ENCODE results near the gene DUS2. TPM values are rescaled to one million over a fixed set of nuclear protein-coding genes. Genes with fewer than 3 reads are reported as not detected.

DUS2 gene
- total RNA-seq, 1 experiment from 2014 or later: 27.9 TPM

DNA sequence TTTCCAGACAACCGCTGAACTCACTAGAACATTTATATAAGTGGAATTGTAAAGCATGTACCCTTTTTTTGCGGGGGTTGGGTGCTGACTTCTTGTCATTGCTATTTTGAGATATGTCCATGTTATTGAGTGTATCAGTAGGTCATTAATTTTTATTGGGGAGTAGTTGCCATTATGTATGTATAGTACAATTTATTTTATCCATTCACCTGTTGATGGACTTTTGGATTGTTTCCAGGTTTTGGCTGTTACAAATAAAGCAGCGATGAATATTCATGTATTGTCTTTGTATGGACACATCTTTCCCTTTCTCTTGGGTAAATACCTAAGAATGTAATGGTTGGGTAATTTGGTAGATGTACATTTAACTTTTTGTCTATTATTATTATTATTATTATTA lies 74.8 kb downstream of the DUS2 start:
- ChIA-PET POLR2A (no interaction called here), CTCF (no interaction called here)
- TF ChIP-seq ELF4 (CRISPR knock-in tag; IDR thresholded peaks at IDR 0.05; ENCODE audit: low read depth): no peak
- no peak for TF ChIP-seq OVOL2 (CRISPR knock-in tag; IDR thresholded peaks at IDR 0.05; ENCODE audit: borderline replicate concordance)
- TF ChIP-seq TEAD1 (CRISPR knock-in tag; IDR thresholded peaks at IDR 0.05): no peak
- no peak for TF ChIP-seq SOX15 (CRISPR knock-in tag; IDR thresholded peaks at IDR 0.05)
- TF ChIP-seq NFYB (CRISPR knock-in tag; conservative IDR thresholded peaks at IDR 0.05; ENCODE audit: low read depth): no peak
- TF ChIP-seq TEAD4 (CRISPR knock-in tag; IDR thresholded peaks at IDR 0.05): no peak
- TF ChIP-seq USF2 (CRISPR knock-in tag; IDR thresholded peaks at IDR 0.05): no peak
- TF ChIP-seq USF1 (CRISPR knock-in tag; IDR thresholded peaks at IDR 0.05): no peak
- TF ChIP-seq, protein P1, sequence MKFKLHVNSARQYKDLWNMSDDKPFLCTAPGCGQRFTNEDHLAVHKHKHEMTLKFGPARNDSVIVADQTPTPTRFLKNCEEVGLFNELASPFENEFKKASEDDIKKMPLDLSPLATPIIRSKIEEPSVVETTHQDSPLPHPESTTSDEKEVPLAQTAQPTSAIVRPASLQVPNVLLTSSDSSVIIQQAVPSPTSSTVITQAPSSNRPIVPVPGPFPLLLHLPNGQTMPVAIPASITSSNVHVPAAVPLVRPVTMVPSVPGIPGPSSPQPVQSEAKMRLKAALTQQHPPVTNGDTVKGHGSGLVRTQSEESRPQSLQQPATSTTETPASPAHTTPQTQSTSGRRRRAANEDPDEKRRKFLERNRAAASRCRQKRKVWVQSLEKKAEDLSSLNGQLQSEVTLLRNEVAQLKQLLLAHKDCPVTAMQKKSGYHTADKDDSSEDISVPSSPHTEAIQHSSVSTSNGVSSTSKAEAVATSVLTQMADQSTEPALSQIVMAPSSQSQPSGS (CRISPR knock-in tag; IDR thresholded peaks at IDR 0.05; ENCODE audit: borderline replicate concordance, low read depth): no peak
- H3K4me3 Mint-ChIP-seq: no peak overlapping the region
- H3K27ac Mint-ChIP-seq: no peak overlapping the region
- no peaks in the 10 kb centered on the region for H3K9me3 Mint-ChIP-seq
- ATAC-seq (no peak), DNase-seq (ENCODE audit: low spot score) (no peak)
- H3K36me3 Mint-ChIP-seq: no peaks in the 10 kb centered on the region
- H3K4me1 Mint-ChIP-seq: peaks cover 30% of the 10 kb centered on the region
- H3K27me3 Mint-ChIP-seq (ENCODE audit: low read depth): no peaks in the 10 kb centered on the region

DNA sequence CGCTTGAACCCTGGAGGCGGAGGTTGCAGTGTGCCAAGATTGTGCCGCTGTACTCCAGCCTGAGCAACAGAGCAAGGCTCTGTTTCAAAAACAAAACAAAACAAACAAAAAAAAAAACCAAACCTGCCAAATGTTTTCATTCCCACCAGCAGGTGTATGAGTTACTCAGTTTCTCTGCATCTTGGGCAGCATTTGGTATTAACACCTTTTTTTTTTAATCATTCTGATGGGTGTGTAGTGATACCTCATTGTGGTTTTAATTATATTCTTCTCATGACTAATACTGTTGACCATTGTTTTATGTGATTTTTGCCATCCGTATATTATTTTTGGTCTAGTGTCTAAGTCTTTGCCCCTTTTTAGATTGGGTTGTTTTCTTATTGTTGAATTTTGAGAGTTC lies 77.4 kb downstream of the DUS2 start:
- DNase-seq (ENCODE audit: low spot score) (no peak), ATAC-seq (no peak)
- no peaks in the 10 kb centered on the region for H3K27me3 Mint-ChIP-seq (ENCODE audit: low read depth)
- 0 out of 2 replicates have a peak, but pooled peaks cover 2% of the 10 kb centered on the region for H3K36me3 Mint-ChIP-seq
- no peak overlapping the region for H3K4me3 Mint-ChIP-seq
- POLR2A ChIA-PET: interaction anchor here (0.6 kb wide), 1 partner anchor 47 kb away, joined by 3 read pairs; no protein-coding TSS in a partner anchor
- H3K4me1 Mint-ChIP-seq: peaks cover 13% of the 10 kb centered on the region
- no peak overlapping the region for H3K27ac Mint-ChIP-seq
- H3K9me3 Mint-ChIP-seq: peaks cover 8% of the 10 kb centered on the region
- CTCF ChIA-PET: no interaction called here
- TF ChIP-seq ZNF121 (CRISPR knock-in tag; IDR thresholded peaks at IDR 0.05) (no peak), FOXP1 (CRISPR knock-in tag; IDR thresholded peaks at IDR 0.05; ENCODE audit: borderline replicate concordance) (no peak), EMX1 (CRISPR knock-in tag; IDR thresholded peaks at IDR 0.05) (no peak), SP1 (CRISPR knock-in tag; conservative IDR thresholded peaks at IDR 0.05) (no peak), AFF4 (CRISPR knock-in tag; IDR thresholded peaks at IDR 0.05; ENCODE audit: borderline replicate concordance) (no peak)
- TF ChIP-seq, protein P2, sequence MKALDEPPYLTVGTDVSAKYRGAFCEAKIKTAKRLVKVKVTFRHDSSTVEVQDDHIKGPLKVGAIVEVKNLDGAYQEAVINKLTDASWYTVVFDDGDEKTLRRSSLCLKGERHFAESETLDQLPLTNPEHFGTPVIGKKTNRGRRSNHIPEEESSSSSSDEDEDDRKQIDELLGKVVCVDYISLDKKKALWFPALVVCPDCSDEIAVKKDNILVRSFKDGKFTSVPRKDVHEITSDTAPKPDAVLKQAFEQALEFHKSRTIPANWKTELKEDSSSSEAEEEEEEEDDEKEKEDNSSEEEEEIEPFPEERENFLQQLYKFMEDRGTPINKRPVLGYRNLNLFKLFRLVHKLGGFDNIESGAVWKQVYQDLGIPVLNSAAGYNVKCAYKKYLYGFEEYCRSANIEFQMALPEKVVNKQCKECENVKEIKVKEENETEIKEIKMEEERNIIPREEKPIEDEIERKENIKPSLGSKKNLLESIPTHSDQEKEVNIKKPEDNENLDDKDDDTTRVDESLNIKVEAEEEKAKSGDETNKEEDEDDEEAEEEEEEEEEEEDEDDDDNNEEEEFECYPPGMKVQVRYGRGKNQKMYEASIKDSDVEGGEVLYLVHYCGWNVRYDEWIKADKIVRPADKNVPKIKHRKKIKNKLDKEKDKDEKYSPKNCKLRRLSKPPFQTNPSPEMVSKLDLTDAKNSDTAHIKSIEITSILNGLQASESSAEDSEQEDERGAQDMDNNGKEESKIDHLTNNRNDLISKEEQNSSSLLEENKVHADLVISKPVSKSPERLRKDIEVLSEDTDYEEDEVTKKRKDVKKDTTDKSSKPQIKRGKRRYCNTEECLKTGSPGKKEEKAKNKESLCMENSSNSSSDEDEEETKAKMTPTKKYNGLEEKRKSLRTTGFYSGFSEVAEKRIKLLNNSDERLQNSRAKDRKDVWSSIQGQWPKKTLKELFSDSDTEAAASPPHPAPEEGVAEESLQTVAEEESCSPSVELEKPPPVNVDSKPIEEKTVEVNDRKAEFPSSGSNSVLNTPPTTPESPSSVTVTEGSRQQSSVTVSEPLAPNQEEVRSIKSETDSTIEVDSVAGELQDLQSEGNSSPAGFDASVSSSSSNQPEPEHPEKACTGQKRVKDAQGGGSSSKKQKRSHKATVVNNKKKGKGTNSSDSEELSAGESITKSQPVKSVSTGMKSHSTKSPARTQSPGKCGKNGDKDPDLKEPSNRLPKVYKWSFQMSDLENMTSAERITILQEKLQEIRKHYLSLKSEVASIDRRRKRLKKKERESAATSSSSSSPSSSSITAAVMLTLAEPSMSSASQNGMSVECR (CRISPR knock-in tag; IDR thresholded peaks at IDR 0.05; ENCODE audit: borderline replicate concordance): no peak
- TF ChIP-seq, protein P3, sequence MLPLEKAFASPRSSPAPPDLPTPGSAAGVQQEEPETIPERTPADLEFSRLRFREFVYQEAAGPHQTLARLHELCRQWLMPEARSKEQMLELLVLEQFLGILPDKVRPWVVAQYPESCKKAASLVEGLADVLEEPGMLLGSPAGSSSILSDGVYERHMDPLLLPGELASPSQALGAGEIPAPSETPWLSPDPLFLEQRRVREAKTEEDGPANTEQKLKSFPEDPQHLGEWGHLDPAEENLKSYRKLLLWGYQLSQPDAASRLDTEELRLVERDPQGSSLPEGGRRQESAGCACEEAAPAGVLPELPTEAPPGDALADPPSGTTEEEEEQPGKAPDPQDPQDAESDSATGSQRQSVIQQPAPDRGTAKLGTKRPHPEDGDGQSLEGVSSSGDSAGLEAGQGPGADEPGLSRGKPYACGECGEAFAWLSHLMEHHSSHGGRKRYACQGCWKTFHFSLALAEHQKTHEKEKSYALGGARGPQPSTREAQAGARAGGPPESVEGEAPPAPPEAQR (CRISPR knock-in tag; IDR thresholded peaks at IDR 0.05): no peak
- TF ChIP-seq, protein P1 (CRISPR knock-in tag; IDR thresholded peaks at IDR 0.05; ENCODE audit: borderline replicate concordance, low read depth): no peak
